ENCODE data around the gene GRK3.

GRCh38 chr22:25638638-25639037, 74.2 kb downstream of the GRK3 start:
- TF ChIP-seq CTCF (IDR thresholded peaks at IDR 0.05 in 4 of 5, conservative IDR thresholded peaks at IDR 0.05 in 1 of 5) (no peak), POLR2A (IDR thresholded peaks at IDR 0.05) (no peak)

Measured in gastrocnemius medialis (tissue), 4 donors.